Progenitor cell of endocrine pancreas (in vitro differentiated cells): Measurements from ENCODE around the gene SQOR. TPM values are rescaled to one million over a fixed set of nuclear protein-coding genes. Genes with fewer than 3 reads are reported as not detected.
"Not testable (repeated sequence)": the region's sequence is repeated elsewhere in the genome, so short reads cannot be mapped to it uniquely, and the experiment has no call there.

Experiments
- DNase-seq: peaks from one replicate; pipeline ENCODE4 v3.0.0; 2021; ENCODE audit warnings: low spot score; ENCODE audit not compliant: unreplicated experiment
- H3K27ac Mint-ChIP-seq: 2 replicates; pipeline ENCODE4 v1.8.0; 2021; ENCODE audit warnings: mild to moderate bottlenecking, moderate library complexity, mixed read lengths
- H3K27me3 Mint-ChIP-seq: 2 replicates; pipeline ENCODE4 v1.8.0; 2021; ENCODE audit warnings: mixed read lengths
- H3K36me3 Mint-ChIP-seq: 2 replicates; pipeline ENCODE4 v1.8.0; 2022; ENCODE audit warnings: mixed read lengths; ENCODE audit not compliant: insufficient read depth
- H3K4me1 Mint-ChIP-seq: 2 replicates; pipeline ENCODE4 v1.8.0; 2021; ENCODE audit warnings: low read depth, mixed read lengths
- H3K4me3 Mint-ChIP-seq: 2 replicates; pipeline ENCODE4 v1.8.0; 2021; ENCODE audit warnings: low read depth, mild to moderate bottlenecking, moderate library complexity, mixed read lengths
- H3K9me3 Mint-ChIP-seq: 2 replicates; pipeline ENCODE4 v1.8.0; 2021; ENCODE audit warnings: low read depth, mixed read lengths
- total RNA-seq: library from RNA; stranded (reverse); gene quantifications from 2 replicates; pipeline ENCODE4 v1.2.1, GENCODE V29; 2021
- TF ChIP-seq, protein P1 (sequence below): fragments of 200-600 bp; sonication (generic); IDR thresholded peaks from one replicate; pipeline ENCODE4 v1.5.0; 2021; ENCODE audit warnings: antibody characterized with exemption, mild to moderate bottlenecking; ENCODE audit not compliant: unreplicated experiment

Gene SQOR
- total RNA-seq, 1 donor from 2014 or later: 39.3 TPM

GRCh38 chr15:45646220-45646619 is 11.4 kb downstream of the SQOR start:
- no peak for DNase-seq
- Mint-ChIP-seq H3K27ac (no peak overlapping the region), H3K4me3 (no peak overlapping the region), H3K4me1 (peaks cover 57% of the 10 kb centered on the region), H3K27me3 (no peaks in the 10 kb centered on the region), H3K9me3 (peaks cover 3% of the 10 kb centered on the region), H3K36me3 (peaks cover 3% of the 10 kb centered on the region)
- TF ChIP-seq, protein P1, sequence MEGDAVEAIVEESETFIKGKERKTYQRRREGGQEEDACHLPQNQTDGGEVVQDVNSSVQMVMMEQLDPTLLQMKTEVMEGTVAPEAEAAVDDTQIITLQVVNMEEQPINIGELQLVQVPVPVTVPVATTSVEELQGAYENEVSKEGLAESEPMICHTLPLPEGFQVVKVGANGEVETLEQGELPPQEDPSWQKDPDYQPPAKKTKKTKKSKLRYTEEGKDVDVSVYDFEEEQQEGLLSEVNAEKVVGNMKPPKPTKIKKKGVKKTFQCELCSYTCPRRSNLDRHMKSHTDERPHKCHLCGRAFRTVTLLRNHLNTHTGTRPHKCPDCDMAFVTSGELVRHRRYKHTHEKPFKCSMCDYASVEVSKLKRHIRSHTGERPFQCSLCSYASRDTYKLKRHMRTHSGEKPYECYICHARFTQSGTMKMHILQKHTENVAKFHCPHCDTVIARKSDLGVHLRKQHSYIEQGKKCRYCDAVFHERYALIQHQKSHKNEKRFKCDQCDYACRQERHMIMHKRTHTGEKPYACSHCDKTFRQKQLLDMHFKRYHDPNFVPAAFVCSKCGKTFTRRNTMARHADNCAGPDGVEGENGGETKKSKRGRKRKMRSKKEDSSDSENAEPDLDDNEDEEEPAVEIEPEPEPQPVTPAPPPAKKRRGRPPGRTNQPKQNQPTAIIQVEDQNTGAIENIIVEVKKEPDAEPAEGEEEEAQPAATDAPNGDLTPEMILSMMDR: no peak

DNA sequence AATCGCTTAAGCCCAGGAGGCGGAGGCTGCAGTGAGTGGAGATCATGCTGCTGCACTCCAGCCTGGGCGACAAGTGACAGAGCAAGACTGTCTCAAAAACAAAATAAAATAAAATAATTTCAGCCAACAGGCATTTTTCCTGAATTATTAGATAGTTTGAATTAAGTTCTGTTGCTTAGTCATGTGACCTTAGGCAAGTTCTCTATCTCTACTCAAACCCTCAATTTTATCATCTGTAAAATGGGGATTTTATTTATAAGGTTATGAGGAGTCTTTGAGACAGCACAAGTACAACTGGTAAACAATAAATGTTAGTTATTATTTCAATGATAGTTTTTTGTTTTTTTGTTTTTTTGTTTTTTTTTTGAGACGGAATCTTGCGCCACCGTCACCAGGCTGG is 13.0 kb downstream of the SQOR start:
- DNase-seq: no peak
- peaks cover 5% of the 10 kb centered on the region for H3K36me3 Mint-ChIP-seq
- H3K4me3 Mint-ChIP-seq: no peak overlapping the region
- peaks cover 3% of the 10 kb centered on the region for H3K9me3 Mint-ChIP-seq
- peaks cover 41% of the 10 kb centered on the region for H3K4me1 Mint-ChIP-seq
- no peak overlapping the region for H3K27ac Mint-ChIP-seq
- TF ChIP-seq, protein P1: no peak
- no peaks in the 10 kb centered on the region for H3K27me3 Mint-ChIP-seq

DNA sequence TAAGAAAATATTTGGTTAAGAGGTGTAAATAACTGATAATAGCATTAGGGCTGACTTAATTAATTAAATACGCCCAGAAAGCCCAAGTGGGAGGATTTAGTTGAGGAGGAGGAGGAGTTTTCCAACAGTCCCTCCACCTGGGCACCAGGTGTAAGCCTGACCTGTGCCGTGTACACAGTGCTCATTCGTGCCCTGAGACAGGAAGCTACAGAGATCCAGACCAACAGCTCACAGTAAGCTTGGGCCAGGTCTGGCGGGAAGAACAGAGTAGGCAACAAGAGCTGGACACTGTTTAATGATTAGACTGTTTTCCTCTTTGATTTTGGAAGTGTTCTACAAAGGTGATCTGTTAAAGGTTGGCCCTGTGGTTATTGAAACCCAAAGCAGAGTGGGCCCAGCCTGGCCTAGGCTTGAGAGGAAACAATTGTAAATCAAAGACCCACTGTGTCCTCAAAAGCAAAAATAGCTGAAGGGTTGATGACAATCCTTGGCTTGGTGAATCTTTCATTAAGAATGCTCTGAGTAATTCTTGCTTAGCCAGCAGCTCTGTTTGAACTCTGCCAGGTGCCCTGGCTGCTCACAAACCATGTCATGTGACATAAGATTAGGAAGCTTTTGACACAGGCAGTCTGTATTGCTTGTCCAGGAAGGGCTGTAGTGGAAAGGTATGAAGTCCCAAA is 13.8 kb downstream of the SQOR start:
- no peak overlapping the region for H3K4me3 Mint-ChIP-seq
- H3K4me1 Mint-ChIP-seq: peaks cover 34% of the 10 kb centered on the region
- no peaks in the 10 kb centered on the region for H3K27me3 Mint-ChIP-seq
- peaks cover 3% of the 10 kb centered on the region for H3K9me3 Mint-ChIP-seq
- TF ChIP-seq, protein P1: no peak
- DNase-seq: no peak
- peaks cover 5% of the 10 kb centered on the region for H3K36me3 Mint-ChIP-seq
- H3K27ac Mint-ChIP-seq: peak overlapping the region; percentile 84

- H3K27me3 Mint-ChIP-seq, DNase-seq, H3K9me3 Mint-ChIP-seq, H3K4me3 Mint-ChIP-seq, H3K36me3 Mint-ChIP-seq, H3K27ac Mint-ChIP-seq: not testable (repeated sequence)
- peaks cover 22% of the 10 kb centered on the region for H3K4me1 Mint-ChIP-seq
Observed at GRCh38 chr15:45650007-45650406, 15.2 kb downstream of the SQOR start.

GRCh38 chr15:45650889-45651525 is 16.2 kb downstream of the SQOR start:
- TF ChIP-seq, protein P1: no peak
- Mint-ChIP-seq H3K4me3 (no peak overlapping the region), H3K27me3 (no peaks in the 10 kb centered on the region), H3K9me3 (peaks cover 7% of the 10 kb centered on the region), H3K36me3 (peaks cover 6% of the 10 kb centered on the region), H3K4me1 (peaks cover 12% of the 10 kb centered on the region), H3K27ac (no peak overlapping the region)
- no peak for DNase-seq
